K562 (cell line): ENCODE data around the gene PBRM1. TPM values are rescaled to one million over a fixed set of nuclear protein-coding genes. Genes with fewer than 3 reads are reported as not detected.
A peak's percentile ranks its signal among the peaks of the same experiment; 100 is the strongest.

Experiments used
- ATAC-seq: fragments of 200-7000 bp; cut with Tn5 transposase; 3 replicates; pipeline ENCODE4 v1.9.1; 2020; ENCODE audit warnings: moderate library complexity
- BruUV-seq: library from RNA; stranded (reverse); fragments of 400-500 nt; replicated peaks from 2 replicates; lab custom pipeline; 2021; lab: Mats Ljungman, UMichigan
- CTCF ChIA-PET: fragments of 300-600 bp; formaldehyde crosslinking; extraction: SDS; loops from one replicate; lab custom pipeline; 2021; ENCODE audit warnings: low intra/inter-chr PET ratio; lab: Yijun Ruan, JAX
- POLR2A ChIA-PET: fragments of 300-600, 350-650 bp; sonication (Branson Sonifier 250); formaldehyde crosslinking; extraction: SDS; loops from one replicate; lab custom pipeline; 2021; ENCODE audit warnings: antibody characterized with exemption, inconsistent platforms; lab: Yijun Ruan, JAX
- DNase-seq, 4 experiments: peaks; one replicate each; pipeline versions ENCODE4 v3.0.0 to v3.0.0-alpha.2; 2011 to 2018; ENCODE audit warnings: low spot score in 3 of 4, mixed read lengths in 3 of 4; ENCODE audit errors: extremely low read depth in 1 of 4
- FAIRE-seq: peaks from 2 replicates; lab custom pipeline; 2011; peaks lifted over from hg19 to GRCh38; lab: Jason Lieb, UNC
- H2AFZ ChIP-seq: 2 replicates; pipeline ENCODE4 v1.6.0; 2011; ENCODE audit warnings: low read depth, low read length, control low read depth, inconsistent platforms
- H3K27ac ChIP-seq: fragments of 200-600 bp; 3 replicates; pipeline ENCODE4 v1.8.0; 2011; ENCODE audit warnings: low read depth, mild to moderate bottlenecking, control low read depth, inconsistent platforms, low read length, moderate library complexity, mixed read lengths; ENCODE audit errors: extremely low read depth
- H3K27me3 ChIP-seq, 2 experiments: fragments of 300-600 bp in 1 of 2; 2 replicates in 1 of 2; 3 replicates in 1 of 2; pipeline versions ENCODE4 v1.6.0 to v1.8.0; 2011; ENCODE audit warnings: inconsistent platforms in 2 of 2, low read length in 2 of 2, mild to moderate bottlenecking in 1 of 2, mixed read lengths in 1 of 2, moderate library complexity in 1 of 2; ENCODE audit not compliant: control insufficient read depth in 2 of 2, insufficient read depth in 2 of 2
- H3K36me3 ChIP-seq: fragments of 300-600 bp; 3 replicates; pipeline ENCODE4 v1.8.0; 2011; ENCODE audit warnings: mild to moderate bottlenecking, low read length, inconsistent platforms; ENCODE audit not compliant: control insufficient read depth, insufficient read depth
- H3K4me1 ChIP-seq, 2 experiments: fragments of 200-600 bp in 1 of 2; replicated peaks in 1 of 2; 2 replicates in 1 of 2; 3 replicates in 1 of 2; pipeline versions ENCODE4 v1.5.1 to v1.8.0; 2011; ENCODE audit warnings: inconsistent platforms in 2 of 2, low read length in 2 of 2, mild to moderate bottlenecking in 1 of 2, mixed read lengths in 1 of 2, moderate library complexity in 1 of 2; ENCODE audit not compliant: control insufficient read depth in 2 of 2, insufficient read depth in 2 of 2
- H3K4me2 ChIP-seq: 2 replicates; pipeline ENCODE4 v1.6.1; 2011; ENCODE audit warnings: low read length, control low read depth, inconsistent platforms, mixed read lengths; ENCODE audit not compliant: insufficient read depth
- H3K4me3 ChIP-seq: fragments of 200-600 bp; sonication (generic), shearing (Covaris generic); 2 replicates; pipeline ENCODE4 v1.5.1; 2016; ENCODE audit warnings: control low read depth, inconsistent platforms
- H3K79me2 ChIP-seq: fragments of 200-600 bp; 3 replicates; pipeline ENCODE4 v1.8.0; 2011; ENCODE audit warnings: low read length, inconsistent platforms; ENCODE audit not compliant: control insufficient read depth, insufficient read depth
- H3K9ac ChIP-seq, 2 experiments: 2 replicates each; pipeline versions ENCODE4 v1.6.0 to v1.6.1; 2011; ENCODE audit warnings: low read depth in 2 of 2, low read length in 2 of 2, control low read depth in 1 of 2, inconsistent platforms in 1 of 2, mild to moderate bottlenecking in 1 of 2, mixed read lengths in 1 of 2; ENCODE audit not compliant: insufficient read depth in 1 of 2
- H3K9me1 ChIP-seq: one replicate; pipeline ENCODE4 v1.6.0; 2011; ENCODE audit warnings: inconsistent platforms, mild to moderate bottlenecking, low read length, moderate library complexity; ENCODE audit not compliant: control insufficient read depth, insufficient read depth
- H3K9me3 ChIP-seq: replicated peaks from 2 replicates; pipeline ENCODE4 v1.5.1; 2011; ENCODE audit warnings: low read depth, low read length, inconsistent platforms; ENCODE audit not compliant: control insufficient read depth, insufficient read depth
- H4K20me1 ChIP-seq: replicated peaks from 2 replicates; pipeline ENCODE4 v1.6.1; 2011; ENCODE audit warnings: low read length, inconsistent platforms, mixed read lengths; ENCODE audit not compliant: control insufficient read depth, insufficient read depth
- CHD2 ChIP-seq: IDR thresholded peaks from 2 replicates; pipeline ENCODE4 v1.6.1; 2011; ENCODE audit warnings: low read depth, low read length
- CREB1 ChIP-seq, 2 experiments: sonication (generic) in 1 of 2; formaldehyde crosslinking in 1 of 2; IDR thresholded peaks; 2 replicates each; pipeline versions ENCODE4 v1.6.1 to v1.8.0; 2012 to 2022; ENCODE audit warnings: inconsistent platforms in 1 of 2, mild to moderate bottlenecking in 1 of 2, missing genetic modification reagents in 1 of 2, moderate library complexity in 1 of 2
- RBFOX2 ChIP-seq: fragments of 200-400 bp; formaldehyde crosslinking; IDR thresholded peaks from 2 replicates; pipeline ENCODE4 v1.6.1; 2017; ENCODE audit warnings: low read depth, mild to moderate bottlenecking, low read length, moderate library complexity
- ZNF785 ChIP-seq: fragments of 250-450 bp; sonication (Bioruptor Pico); IDR thresholded peaks from 2 replicates; pipeline ENCODE4 v1.4.0; 2020; ENCODE audit warnings: mild to moderate bottlenecking
- WGBS: fragments of 100-300 bp; shearing (Covaris generic); methylation state at CpG from one replicate; pipeline ENCODE4 v1.1.6; 2016; ENCODE audit warnings: low coverage, mixed read lengths; ENCODE audit not compliant: insufficient coverage; ENCODE audit errors: missing lambda C conversion rate; 5-methylcytosine and 5-hydroxymethylcytosine counted together
- in situ Hi-C: fragments of 300-500 bp; cut with MboI; formaldehyde crosslinking; loops from 4 replicates; pipeline ENCODE4 v1.15.0; 2018; ENCODE audit warnings: inconsistent platforms, mixed read lengths
- intact Hi-C: fragments of 100-400 bp; cut with micrococcal nuclease; formaldehyde crosslinking; loops from 2 replicates; pipeline ENCODE4 v1.14.2; 2022
- polyA plus RNA-seq, 8 experiments: library from polyadenylated mRNA; depleted of rRNA in 4 of 8; stranded (reverse) in 5 of 8; unstranded in 3 of 8; fragments of >200 nt; fragmentation: Nextera tagmentation in 2 of 8; fragmentation: Illumina TruSeq in 1 of 8; extraction: Ambion mirVana in 2 of 8; extraction: Trizol in 1 of 8; gene quantifications; 2 replicates each; pipeline versions ENCODE4 v1.2.1 to v1.2.3, GENCODE V29; 2011 to 2014; ENCODE audit warnings: inconsistent platforms in 1 of 8, missing spikeins in 1 of 8
- total RNA-seq, 7 experiments: library from RNA; depleted of rRNA in 6 of 7; stranded (reverse); fragments of >200 nt in 6 of 7; fragmentation: Illumina TruSeq in 2 of 7; extraction: Trizol in 2 of 7; gene quantifications; 2 replicates each; pipeline versions ENCODE4 v1.2.1 to v1.2.3, GENCODE V29; 2011 to 2021; ENCODE audit warnings: low replicate concordance in 1 of 7

PBRM1 gene
- total and polyA plus RNA-seq, 9 of the 15 experiments (the other 6 are each of a cell fraction or from before 2014, with no cell fraction given): 3.9 to 31.8 (median 19.0) TPM

DNA sequence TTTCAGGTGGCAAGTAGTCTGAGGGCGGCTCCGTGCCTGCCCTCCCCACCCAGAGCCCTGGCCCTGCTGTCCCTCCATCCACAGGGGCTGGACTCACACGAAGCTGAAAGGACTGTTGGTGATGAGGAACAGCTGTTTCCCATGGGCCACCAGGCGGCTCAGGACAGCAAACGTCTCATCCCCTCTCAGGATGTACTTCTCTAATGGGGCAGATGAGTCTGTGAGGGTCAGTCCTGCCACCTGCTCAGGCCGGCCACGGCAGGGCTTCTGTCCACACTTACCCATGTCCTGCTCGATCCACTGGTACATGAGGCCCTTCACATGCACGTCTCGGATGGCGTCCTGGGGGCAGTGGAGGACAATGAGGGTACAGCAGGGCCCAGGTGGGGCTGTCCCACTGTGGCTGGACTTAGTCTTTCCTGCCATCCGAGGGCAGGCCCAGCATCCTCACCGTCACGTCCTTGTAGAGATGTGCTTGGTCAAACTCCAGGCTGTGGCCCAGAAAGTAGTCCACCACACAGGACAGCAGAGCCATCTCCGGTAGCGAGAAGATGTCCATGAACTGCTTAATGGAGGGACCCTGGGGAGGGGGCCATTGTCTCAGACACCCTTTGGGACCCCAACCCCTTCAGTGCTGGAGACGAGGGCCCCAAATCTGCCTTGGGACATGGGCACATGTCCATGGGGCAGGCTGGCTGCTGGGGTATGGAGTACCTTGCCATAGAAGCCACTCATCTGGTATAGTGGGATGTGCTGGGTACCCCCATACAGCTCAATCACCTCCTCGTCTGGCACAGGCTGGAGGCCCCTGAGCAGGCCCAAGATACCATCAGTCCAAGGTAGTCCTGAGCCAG is 157.8 kb downstream of the PBRM1 start:
- H3K27me3 ChIP-seq: no peaks in the 10 kb centered on the region
- peak overlapping the region in 1 of 2 experiments; percentile 45; a peak in 1 of 4 replicates for H3K9ac ChIP-seq
- no peak overlapping the region for H3K4me3 ChIP-seq
- peaks cover 40% of the 10 kb centered on the region for H3K79me2 ChIP-seq
- peaks cover 17% of the 10 kb centered on the region for H3K9me1 ChIP-seq
- CTCF ChIA-PET: no interaction called here
- POLR2A ChIA-PET: interaction anchor here (0.7 kb wide), 1 partner anchor 16 kb away, joined by 3 read pairs; no protein-coding TSS in a partner anchor
- peaks cover 12% of the 10 kb centered on the region; the same call in 1 of the 2 replicates for H4K20me1 ChIP-seq
- peaks cover 12 to 60% of the 10 kb centered on the region in 2 experiments for H3K4me1 ChIP-seq
- WGBS: 88% methylated on average over 14 of the region's 18 CpGs
- in situ Hi-C loops (no loop called here), intact Hi-C loops (no loop called here)
- ATAC-seq (no peak), DNase-seq (no peak), FAIRE-seq (no peak)
- no peak overlapping the region for H2AFZ ChIP-seq
- H3K9me3 ChIP-seq: no peaks in the 10 kb centered on the region
- no peak overlapping the region for H3K27ac ChIP-seq
- peaks cover 86% of the 10 kb centered on the region; the same call in 2 of the 3 replicates for H3K36me3 ChIP-seq
- H3K4me2 ChIP-seq: no peak overlapping the region
- TF ChIP-seq CREB1 (IDR thresholded peaks at IDR 0.05) (no peak), CREB1 (CRISPR knock-in tag; IDR thresholded peaks at IDR 0.05) (no peak), RBFOX2 (peak; percentile 41; the same call in 1 of the 2 replicates), ZNF785 (CRISPR knock-in tag) (no peak), CHD2 (no peak)
- TF ChIP-seq, all 486 proteins: peak for 1
- no TSS peak for BruUV-seq
